AG08395 (cell line): ENCODE data around the gene ARL8A.
"Not testable (repeated sequence)": the region's sequence is repeated elsewhere in the genome, so short reads cannot be mapped to it uniquely, and the experiment has no call there.

ENCODE experiments used
- DNase-seq: peaks from one replicate; pipeline ENCODE4 v3.0.0; 2012; ENCODE audit warnings: mixed read lengths, low spot score

The ARL8A gene

GRCh38 chr1:202144402-202145067 is at the start of gene ARL8A:
Gene ARL8A (minus strand): TSS chr1:202144737. CDS start chr1:202144572, 165 bp downstream.
- DNase-seq: peak; percentile 76

- no peak for DNase-seq
Measured at GRCh38 chr1:202194328-202194648, 49.8 kb upstream of the ARL8A start.

- no peak for DNase-seq
Measured at GRCh38 chr1:202193614-202194327, 49.2 kb upstream of the ARL8A start, which contains the start of gene LGR6. Gene LGR6 (plus strand): TSS chr1:202193799. CDS start chr1:202193990, 191 bp downstream.

GRCh38 chr1:202192770-202193613 is 48.5 kb upstream of the ARL8A start:
- peak; percentile 59 for DNase-seq

- not testable (repeated sequence) for DNase-seq
Measured at GRCh38 chr1:202191391-202191790, 46.9 kb upstream of the ARL8A start.

GRCh38 chr1:202189918-202190715 is 45.6 kb upstream of the ARL8A start:
- no peak for DNase-seq

- peak; percentile 45 for DNase-seq
Measured at GRCh38 chr1:202189001-202189790, 44.7 kb upstream of the ARL8A start.

- DNase-seq: no peak
Measured at GRCh38 chr1:202187697-202188407, 43.3 kb upstream of the ARL8A start.

- no peak for DNase-seq
Measured at GRCh38 chr1:202187041-202187671, 42.6 kb upstream of the ARL8A start.

GRCh38 chr1:202186327-202186726 is 41.8 kb upstream of the ARL8A start:
- DNase-seq: no peak

- peak; percentile 88 for DNase-seq
Measured at GRCh38 chr1:202184750-202185460, 40.4 kb upstream of the ARL8A start.

- no peak for DNase-seq
Measured at GRCh38 chr1:202182040-202182877, 37.7 kb upstream of the ARL8A start.

GRCh38 chr1:202181586-202181985 is 37.0 kb upstream of the ARL8A start:
- no peak for DNase-seq

GRCh38 chr1:202180751-202181139 is 36.2 kb upstream of the ARL8A start:
- not testable (repeated sequence) for DNase-seq

GRCh38 chr1:202179828-202180750 is 35.6 kb upstream of the ARL8A start:
- DNase-seq: no peak

GRCh38 chr1:202176949-202177927 is 32.7 kb upstream of the ARL8A start:
- DNase-seq: no peak
